ENCODE data around the gene NDFIP1. TPM values are rescaled to one million over a fixed set of nuclear protein-coding genes. Genes with fewer than 3 reads are reported as not detected.

The NDFIP1 gene
- total and polyA plus RNA-seq, 2 of the 13 experiments (the other 11 are each of a cell fraction or from before 2014, with no cell fraction given): 12.4 to 15.7 TPM

DNA sequence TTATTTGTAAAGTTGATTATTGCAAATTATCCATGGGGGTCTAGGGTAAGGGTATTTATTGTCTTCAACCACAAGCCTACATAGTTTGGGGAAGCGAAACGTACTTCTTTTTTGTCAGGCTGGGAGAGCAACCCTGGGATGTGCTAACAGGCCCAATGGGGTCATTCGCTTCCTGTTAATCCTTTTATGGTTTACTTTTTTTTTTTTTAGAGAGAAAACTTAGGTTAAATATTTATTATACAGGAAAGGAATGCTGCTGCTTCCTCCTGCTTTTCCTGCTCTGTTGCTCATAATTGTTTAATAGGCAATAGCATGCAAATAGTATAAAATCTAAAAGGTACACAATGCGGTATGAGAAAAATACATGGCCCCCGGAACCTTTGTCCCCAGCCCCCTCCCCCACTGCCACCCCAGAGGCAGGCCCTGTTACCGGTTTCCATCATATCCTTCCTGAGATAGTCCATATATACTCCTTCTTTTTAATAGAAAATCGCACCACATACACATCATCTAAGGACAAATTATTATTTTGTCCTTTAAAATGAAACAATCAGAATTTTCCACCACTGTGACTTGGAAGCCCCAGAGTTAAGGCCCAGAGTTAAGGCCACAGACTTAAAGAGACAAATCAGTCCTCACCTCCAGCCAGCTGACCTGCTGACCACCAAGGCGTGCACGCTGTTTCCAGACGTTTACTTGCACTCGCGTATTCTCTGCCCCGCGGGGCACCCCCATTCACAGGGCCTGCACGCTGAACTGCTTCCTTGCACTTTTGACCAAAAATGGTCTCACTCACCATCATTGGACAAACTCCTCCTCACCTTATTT is 83.9 kb downstream of the NDFIP1 start (continued):
- TF ChIP-seq, protein P1, sequence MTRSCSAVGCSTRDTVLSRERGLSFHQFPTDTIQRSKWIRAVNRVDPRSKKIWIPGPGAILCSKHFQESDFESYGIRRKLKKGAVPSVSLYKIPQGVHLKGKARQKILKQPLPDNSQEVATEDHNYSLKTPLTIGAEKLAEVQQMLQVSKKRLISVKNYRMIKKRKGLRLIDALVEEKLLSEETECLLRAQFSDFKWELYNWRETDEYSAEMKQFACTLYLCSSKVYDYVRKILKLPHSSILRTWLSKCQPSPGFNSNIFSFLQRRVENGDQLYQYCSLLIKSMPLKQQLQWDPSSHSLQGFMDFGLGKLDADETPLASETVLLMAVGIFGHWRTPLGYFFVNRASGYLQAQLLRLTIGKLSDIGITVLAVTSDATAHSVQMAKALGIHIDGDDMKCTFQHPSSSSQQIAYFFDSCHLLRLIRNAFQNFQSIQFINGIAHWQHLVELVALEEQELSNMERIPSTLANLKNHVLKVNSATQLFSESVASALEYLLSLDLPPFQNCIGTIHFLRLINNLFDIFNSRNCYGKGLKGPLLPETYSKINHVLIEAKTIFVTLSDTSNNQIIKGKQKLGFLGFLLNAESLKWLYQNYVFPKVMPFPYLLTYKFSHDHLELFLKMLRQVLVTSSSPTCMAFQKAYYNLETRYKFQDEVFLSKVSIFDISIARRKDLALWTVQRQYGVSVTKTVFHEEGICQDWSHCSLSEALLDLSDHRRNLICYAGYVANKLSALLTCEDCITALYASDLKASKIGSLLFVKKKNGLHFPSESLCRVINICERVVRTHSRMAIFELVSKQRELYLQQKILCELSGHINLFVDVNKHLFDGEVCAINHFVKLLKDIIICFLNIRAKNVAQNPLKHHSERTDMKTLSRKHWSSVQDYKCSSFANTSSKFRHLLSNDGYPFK (CRISPR knock-in tag; IDR thresholded peaks at IDR 0.05; ENCODE audit: borderline replicate concordance): no peak
- TF ChIP-seq, protein P2, sequence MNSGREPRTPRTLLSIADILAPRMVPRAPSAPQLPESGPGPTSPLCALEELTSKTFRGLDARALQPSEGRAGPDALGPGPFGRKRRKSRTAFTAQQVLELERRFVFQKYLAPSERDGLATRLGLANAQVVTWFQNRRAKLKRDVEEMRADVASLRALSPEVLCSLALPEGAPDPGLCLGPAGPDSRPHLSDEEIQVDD (CRISPR knock-in tag; IDR thresholded peaks at IDR 0.05; ENCODE audit: borderline replicate concordance): no peak
- TF ChIP-seq CEBPB (IDR thresholded peaks at IDR 0.05; ENCODE audit: borderline replicate concordance, low read depth, low read length) (no peak), SNRNP70 (IDR thresholded peaks at IDR 0.05; ENCODE audit: low read depth, low read length) (no peak), ZNF746 (CRISPR knock-in tag; IDR thresholded peaks at IDR 0.05) (no peak), ZNF431 (CRISPR knock-in tag; IDR thresholded peaks at IDR 0.05; ENCODE audit: borderline replicate concordance, low read depth) (no peak), MEIS1 (CRISPR knock-in tag; IDR thresholded peaks at IDR 0.05; ENCODE audit: borderline replicate concordance) (no peak)
- TF ChIP-seq, protein P3, sequence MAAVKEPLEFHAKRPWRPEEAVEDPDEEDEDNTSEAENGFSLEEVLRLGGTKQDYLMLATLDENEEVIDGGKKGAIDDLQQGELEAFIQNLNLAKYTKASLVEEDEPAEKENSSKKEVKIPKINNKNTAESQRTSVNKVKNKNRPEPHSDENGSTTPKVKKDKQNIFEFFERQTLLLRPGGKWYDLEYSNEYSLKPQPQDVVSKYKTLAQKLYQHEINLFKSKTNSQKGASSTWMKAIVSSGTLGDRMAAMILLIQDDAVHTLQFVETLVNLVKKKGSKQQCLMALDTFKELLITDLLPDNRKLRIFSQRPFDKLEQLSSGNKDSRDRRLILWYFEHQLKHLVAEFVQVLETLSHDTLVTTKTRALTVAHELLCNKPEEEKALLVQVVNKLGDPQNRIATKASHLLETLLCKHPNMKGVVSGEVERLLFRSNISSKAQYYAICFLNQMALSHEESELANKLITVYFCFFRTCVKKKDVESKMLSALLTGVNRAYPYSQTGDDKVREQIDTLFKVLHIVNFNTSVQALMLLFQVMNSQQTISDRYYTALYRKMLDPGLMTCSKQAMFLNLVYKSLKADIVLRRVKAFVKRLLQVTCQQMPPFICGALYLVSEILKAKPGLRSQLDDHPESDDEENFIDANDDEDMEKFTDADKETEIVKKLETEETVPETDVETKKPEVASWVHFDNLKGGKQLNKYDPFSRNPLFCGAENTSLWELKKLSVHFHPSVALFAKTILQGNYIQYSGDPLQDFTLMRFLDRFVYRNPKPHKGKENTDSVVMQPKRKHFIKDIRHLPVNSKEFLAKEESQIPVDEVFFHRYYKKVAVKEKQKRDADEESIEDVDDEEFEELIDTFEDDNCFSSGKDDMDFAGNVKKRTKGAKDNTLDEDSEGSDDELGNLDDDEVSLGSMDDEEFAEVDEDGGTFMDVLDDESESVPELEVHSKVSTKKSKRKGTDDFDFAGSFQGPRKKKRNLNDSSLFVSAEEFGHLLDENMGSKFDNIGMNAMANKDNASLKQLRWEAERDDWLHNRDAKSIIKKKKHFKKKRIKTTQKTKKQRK (IDR thresholded peaks at IDR 0.05; ENCODE audit: low read length): no peak
- TF ChIP-seq, protein P4, sequence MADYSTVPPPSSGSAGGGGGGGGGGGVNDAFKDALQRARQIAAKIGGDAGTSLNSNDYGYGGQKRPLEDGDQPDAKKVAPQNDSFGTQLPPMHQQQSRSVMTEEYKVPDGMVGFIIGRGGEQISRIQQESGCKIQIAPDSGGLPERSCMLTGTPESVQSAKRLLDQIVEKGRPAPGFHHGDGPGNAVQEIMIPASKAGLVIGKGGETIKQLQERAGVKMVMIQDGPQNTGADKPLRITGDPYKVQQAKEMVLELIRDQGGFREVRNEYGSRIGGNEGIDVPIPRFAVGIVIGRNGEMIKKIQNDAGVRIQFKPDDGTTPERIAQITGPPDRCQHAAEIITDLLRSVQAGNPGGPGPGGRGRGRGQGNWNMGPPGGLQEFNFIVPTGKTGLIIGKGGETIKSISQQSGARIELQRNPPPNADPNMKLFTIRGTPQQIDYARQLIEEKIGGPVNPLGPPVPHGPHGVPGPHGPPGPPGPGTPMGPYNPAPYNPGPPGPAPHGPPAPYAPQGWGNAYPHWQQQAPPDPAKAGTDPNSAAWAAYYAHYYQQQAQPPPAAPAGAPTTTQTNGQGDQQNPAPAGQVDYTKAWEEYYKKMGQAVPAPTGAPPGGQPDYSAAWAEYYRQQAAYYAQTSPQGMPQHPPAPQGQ (CRISPR knock-in tag; IDR thresholded peaks at IDR 0.05; ENCODE audit: borderline replicate concordance): no peak
